ENCODE measurements around the gene ITGB4. TPM values are rescaled to one million over a fixed set of nuclear protein-coding genes. Genes with fewer than 3 reads are reported as not detected.
"Not testable (repeated sequence)": the region's sequence is repeated elsewhere in the genome, so short reads cannot be mapped to it uniquely, and the experiment has no call there.

The ITGB4 gene
- total RNA-seq, 1 donor from 2014 or later = 0.76 TPM

- no peak for DNase-seq (ENCODE audit: extremely low read depth, low read depth, low spot score)
Observed at GRCh38 chr17:75769536-75769935, 48.3 kb downstream of the ITGB4 start.

DNA sequence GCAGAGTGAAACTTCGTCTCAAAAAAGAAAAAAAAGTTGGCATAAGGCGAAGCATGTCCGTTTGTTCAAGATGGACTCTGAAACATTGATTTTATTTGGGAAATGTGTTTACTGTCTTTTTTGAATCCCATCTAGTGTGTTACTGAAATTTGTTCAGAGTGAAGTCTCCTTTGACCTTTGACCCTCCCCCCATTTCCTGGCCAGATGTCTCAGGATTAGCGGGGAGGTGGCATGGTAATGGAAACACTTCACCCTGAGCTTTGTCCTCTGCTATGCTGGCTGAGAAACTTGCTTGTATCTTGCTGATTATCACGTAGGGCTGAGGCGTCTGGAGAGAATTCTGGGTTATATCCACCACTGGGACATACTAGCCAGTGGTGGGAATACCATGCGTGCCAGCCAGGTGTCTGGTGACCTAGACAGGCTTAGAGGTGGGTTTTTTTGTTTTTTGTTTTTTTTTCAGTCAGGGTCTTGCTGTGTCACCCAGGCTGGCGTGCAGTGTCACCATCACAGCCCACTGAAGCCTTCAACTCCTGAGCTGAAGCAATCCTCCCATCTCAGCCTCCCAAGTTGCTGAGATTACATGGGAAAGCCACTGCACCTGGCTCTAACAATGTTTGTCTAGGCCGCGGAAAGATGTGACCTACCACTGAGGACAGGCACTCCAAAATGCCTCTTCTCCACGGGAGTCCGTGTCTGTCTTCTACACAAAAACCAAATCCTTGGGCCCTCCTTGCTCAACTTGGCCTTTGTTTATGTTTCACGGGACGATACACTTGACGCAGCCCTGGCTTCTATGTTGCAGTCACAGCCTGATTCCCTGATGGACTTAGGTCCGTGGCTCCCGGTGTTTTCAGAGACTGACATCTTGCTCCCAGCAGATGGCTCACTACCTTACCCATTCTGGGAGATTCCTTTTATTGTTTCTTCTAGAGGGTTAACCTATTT lies 50.3 kb downstream of the ITGB4 start:
- DNase-seq (ENCODE audit: extremely low read depth, low read depth, low spot score) = no peak

GRCh38 chr17:75773121-75773807 lies 52.0 kb downstream of the ITGB4 start:
- no peak for DNase-seq (ENCODE audit: extremely low read depth, low read depth, low spot score)

DNA sequence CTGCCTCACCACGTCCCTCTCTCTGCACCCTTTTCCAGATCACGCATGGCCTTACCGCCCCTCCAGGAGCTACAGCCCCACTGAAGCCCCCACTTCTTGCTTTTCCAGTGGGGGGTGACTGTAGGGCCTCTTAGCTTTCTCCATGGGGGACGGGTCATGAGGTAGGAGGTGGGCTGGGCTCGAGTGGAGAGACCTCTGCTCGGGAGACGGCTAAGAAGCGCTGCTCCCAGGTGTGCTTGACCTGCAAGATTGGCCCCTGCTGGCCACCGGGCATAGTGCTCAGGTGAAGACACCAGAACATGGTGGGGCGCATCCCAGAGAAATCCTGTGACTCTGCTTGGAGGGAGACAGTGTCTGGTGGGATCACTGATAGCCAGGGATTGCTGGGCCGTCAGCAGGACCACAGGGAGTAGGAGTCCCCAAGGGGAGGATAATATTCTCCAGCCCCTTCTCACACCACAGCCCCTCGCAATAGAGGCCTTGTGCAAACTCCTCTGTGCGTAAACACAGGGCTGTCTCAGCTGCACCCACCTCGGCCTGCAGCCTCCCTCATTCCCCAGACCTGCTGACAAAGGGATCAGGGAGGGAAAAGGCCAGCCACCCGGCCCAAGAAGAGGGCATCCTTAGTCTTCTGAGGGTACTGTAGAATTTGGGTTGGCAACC lies 52.7 kb downstream of the ITGB4 start:
- no peak for DNase-seq (ENCODE audit: extremely low read depth, low read depth, low spot score)

DNA sequence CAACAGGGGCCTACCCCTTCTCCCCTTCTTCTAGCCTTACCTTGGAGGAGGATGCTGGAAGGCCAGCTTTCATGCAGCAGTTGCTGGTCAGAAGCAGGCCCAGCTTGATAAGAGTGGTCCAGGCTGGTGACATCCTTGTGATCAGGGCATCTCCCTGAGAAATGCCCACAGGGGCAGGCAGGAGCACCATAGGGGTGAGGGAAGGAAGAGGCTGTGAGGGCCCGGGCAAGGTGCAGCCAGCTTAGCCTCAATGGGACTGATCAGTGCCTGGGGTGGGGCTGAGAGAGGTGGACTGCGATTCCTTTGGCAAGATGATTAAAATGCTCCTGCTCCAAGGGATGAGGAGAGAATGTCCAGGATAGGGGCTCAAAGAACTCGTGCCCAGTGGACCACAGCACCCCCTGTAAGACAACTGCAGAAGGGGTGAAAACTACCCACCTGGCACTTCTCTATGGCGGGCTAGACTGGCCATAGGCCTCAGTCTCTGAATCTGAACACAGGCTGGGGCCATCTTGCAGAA lies 53.3 kb downstream of the ITGB4 start:
- DNase-seq (ENCODE audit: extremely low read depth, low read depth, low spot score) = no peak

DNA sequence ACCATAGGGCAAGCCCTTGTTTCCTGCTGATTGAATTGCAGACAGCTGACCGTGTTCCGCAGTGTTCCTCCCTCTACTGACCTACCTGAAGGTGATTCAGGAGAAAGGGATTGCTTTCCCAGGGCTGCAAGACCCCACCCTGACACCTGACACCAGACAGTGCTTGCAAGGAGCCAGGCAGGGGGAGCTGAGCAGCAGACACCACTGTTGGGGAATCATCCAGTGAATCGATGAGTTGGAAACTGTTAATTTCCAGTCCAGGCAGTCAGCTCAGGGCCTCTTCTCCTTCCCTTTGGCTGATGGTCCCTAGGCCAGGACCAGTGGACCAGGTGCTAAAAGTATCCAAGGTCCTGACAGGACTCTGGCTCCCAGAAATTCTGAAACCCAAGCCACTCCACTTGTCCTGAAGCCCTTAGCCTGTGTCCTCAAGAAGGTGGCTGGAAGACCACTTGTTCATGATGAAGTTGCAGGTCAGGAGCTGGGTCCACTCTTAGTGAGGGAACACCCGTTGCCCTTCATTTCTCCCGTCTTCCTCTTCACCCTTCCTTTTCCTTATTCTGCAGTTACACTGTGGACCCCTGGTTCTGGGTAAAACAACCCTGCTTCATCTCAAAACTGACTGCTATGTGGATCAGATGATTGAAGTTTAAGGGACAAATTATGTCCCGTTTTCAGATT lies 53.9 kb downstream of the ITGB4 start:
- no peak for DNase-seq (ENCODE audit: extremely low read depth, low read depth, low spot score)

GRCh38 chr17:75776386-75777295 lies 55.4 kb downstream of the ITGB4 start:
- no peak for DNase-seq (ENCODE audit: extremely low read depth, low read depth, low spot score)

GRCh38 chr17:75777296-75777922 lies 56.1 kb downstream of the ITGB4 start:
- DNase-seq (ENCODE audit: extremely low read depth, low read depth, low spot score) = no peak

DNA sequence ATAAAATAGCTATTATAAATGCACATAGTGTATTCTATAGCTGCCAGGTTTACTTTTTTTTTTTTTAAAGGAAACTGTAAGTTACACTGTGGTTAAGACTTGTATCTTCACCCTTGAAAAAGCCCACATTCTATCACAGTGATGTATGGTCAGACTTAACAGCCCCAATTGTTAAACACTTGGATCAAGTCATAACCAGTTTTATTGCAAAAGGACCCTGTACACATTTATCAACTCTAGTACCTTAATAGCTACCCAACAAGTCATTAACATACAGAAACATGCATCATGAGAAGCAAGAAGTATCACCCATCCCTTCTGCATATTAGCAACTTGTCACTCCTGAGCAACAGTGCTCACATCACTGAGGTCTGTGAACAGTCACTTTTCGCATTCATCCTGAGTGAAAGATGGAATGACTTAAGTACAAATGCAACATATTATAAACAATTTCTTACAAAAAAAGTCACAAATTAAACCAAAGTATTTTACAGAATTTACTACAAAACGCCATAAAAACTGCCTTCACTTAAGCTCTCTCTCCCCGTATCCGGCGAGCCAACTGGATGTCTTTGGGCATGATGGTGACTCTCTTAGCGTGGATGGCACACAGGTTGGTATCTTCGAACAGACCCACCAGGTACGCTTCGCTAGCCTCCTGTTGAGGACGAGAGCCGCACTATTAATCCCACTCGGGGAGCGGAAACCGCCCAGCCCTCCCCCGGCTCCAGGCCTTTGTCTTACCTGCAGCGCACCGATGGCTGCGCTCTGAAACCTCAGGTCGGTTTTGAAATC lies 57.0 kb downstream of the ITGB4 start:
- DNase-seq (ENCODE audit: extremely low read depth, low read depth, low spot score) = not testable (repeated sequence)

- no peak for DNase-seq (ENCODE audit: extremely low read depth, low read depth, low spot score)
Observed at GRCh38 chr17:75778861-75779249, 57.6 kb downstream of the ITGB4 start.

DNA sequence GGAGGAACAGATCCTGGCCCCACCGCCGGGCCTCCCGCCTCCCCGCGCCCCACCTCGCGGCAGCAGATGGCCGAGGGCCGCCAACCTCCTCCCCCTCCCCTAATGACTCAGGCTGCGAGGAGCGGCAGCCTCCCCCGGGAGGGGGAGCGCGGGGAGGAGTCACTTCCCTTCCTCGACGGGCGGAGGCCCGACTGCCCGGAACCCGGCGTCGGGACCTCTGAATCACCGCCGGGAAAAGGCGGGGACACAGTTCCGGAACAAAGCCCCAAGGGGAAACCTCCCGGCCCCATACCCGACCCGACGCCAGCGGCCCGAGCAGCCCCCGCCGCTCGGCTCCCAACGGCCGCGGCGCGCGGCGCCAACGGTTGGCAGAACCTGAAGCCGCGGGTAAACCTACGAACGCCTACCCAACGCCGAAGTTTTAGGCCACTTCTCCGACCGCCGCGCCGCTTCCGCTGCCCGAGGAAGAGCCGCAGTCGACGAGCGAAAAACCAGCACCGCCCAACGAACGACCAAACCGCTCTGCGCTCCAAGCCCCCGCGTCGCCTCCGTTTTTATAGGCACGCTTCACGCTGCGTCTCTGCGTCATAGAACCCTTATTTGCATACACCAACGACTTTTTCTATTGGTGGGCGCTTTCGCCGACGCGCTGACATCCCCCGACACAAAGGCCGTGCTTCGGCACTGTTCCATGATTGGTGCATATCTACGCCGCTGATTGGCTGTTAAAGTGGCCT lies 58.2 kb downstream of the ITGB4 start:
- DNase-seq (ENCODE audit: extremely low read depth, low read depth, low spot score) = peak; percentile 100

DNA sequence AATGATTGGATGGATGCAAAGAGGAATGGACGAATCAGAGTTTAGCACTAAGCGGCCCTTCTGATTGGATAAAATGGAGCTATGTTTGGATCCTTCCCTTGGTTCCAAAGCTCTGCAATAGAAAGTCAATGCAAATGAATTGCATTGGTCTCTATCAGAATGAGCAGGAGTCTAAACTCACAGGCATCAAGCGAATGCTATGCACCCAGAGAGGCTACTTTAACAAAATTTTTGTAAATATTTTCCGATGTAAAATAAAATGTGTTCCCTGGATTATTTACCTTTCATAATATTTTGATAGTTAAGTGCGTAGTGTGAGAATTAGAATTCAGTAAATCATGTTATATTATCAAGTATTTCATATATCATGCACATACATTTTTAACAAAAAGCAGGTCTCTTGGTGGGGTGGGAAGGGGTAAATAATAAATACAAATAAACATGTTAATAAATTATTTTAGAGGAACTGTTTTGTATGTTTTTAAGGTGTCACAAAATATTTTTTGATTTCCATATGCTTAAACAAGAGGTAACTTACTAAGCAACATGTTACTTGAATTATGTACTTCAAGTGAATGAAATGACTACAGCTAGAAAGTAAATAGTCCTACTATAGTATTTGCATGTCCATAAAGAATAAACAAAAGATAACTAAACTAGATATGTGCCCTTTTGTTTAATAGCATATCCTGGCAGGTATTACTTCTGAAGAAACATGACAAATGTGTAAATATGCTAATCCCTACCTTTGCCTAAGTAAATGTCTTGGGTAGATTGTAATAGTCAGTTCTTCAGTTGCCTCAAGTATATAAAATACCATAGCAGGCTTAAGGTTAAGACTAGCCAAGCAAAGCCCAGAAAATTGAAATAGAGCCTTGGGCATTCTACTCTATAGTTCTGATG lies 59.0 kb downstream of the ITGB4 start:
- DNase-seq (ENCODE audit: extremely low read depth, low read depth, low spot score) = no peak

DNA sequence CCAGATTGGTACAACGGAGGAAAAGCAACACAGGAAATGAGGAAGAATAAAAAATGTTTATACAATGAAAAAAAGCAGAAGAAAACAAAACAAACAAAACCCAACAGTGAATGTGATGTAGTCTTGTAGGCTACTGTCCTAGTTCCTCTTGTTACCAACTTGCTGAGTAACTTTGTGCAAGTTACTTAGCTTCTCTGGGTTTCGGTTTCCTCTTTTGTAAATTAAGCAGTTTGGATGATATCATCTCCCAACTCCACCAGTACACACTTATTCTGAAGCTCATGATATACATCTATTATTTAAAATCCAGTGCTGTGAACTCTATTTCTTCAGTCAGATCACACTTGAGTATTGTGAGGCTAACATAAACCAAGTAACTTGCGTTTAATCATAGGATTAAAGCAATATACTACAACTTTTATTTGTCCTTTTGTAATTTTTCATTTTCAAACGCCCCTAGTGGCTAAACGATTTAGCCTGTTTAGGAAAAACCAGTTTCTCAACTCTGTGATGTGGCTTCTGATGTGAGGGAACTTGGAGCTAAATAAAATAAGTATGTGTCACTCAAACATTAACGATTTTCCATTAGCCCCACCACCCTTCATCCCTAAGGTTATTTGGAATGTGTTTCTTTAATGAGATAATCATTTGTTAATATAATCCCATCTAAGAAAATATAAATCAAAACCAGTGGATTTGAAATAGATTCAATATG lies 62.0 kb downstream of the ITGB4 start:
- no peak for DNase-seq (ENCODE audit: extremely low read depth, low read depth, low spot score)

- no peak for DNase-seq (ENCODE audit: extremely low read depth, low read depth, low spot score)
Observed at GRCh38 chr17:75783803-75784472, 62.7 kb downstream of the ITGB4 start.

DNA sequence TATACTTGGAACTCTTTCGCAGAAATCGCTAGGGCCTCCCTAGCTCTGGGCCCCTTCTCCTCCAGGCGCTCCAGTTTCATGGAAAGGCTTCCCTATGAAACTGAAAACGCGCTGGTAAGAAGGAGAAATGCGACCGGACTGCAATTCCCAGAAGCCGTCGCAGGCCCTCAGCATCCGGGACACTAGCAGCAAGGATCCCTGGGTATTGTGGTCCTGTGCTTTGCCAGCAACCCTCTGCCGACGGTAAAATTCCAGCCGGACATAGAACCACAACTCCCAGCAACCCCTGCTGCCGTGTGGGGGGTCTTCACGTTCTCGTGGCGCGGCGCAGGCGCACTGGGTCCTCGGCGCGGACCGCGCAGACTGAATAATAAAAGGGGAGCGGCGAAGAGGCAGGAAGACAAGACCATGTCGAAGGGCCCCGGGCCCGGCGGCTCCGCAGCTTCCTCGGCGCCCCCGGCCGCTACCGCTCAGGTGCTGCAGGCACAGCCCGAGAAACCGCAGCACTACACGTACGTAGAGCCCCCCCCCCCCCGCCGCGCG lies 63.3 kb downstream of the ITGB4 start, which contains the start of gene UNK:
Gene UNK, plus strand, starts transcription at position 334 of the 543 bp plus-strand sequence. Its CDS starts 75 bp downstream, at position 409.
- DNase-seq (ENCODE audit: extremely low read depth, low read depth, low spot score) = peak; percentile 97
